ENCODE measurements around the gene PREX1. TPM values are rescaled to one million over a fixed set of nuclear protein-coding genes. Genes with fewer than 3 reads are reported as not detected.

Gene PREX1
- total RNA-seq, 1 donor: 57.4 TPM

DNA sequence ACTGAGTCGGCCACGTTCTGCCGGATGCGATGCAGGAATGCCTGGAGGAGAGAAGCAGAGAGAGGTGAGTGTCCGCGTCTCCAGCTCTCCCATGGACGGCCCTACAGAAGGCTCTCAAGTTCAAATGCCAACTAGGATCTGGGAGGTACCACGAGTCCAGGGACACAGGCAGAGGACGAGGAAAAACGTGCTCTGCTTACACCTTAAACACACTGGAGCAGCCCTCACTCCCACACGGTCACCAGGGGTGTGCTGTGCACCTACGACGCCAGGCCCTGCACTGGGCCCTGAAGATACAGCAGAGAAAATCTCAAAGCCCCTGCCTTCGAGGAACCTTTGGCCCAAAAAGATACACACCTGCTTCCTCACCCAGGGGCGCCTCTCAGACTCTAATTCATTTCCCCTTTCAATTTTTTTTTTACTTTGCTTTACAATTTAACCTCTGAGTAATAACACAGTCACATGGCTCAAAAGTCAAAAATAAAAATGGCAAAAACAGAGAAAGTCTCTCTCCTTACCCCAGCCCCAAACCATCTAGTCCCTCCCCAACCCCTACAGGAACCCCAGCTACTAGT is 79.9 kb downstream of the PREX1 start:
- no peak for TF ChIP-seq CTCF (IDR thresholded peaks at IDR 0.05; ENCODE audit: insufficient read depth, low read depth, low read length)
- DNase-seq (ENCODE audit: low read depth): no peak
- no peak overlapping the region for H3K4me3 ChIP-seq (ENCODE audit: low read depth, low read length)

GRCh38 chr20:48745330-48745729 is 82.5 kb downstream of the PREX1 start:
- no peak for TF ChIP-seq CTCF (IDR thresholded peaks at IDR 0.05; ENCODE audit: insufficient read depth, low read depth, low read length)
- H3K4me3 ChIP-seq (ENCODE audit: low read depth, low read length): no peak overlapping the region
- peak; percentile 11 for DNase-seq (ENCODE audit: low read depth)

DNA sequence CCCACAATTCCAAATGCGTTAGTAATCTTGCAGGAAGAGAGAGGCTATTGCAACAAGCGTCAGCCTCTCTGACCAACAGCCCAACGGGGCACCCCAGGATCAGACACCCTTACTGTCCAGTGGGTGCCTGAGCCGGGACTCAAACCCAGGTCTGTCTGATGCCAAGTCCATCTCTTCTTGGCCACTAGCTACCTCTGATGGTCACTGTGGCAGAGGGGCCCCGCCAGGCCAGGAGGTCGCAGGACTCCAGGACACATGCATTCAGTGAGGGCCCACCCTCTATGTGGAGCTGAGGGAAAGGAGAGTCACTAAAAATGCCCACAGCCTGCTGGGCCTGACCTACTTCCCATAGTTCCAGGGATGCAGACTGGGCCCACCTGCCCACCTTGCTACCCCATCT is 83.3 kb downstream of the PREX1 start:
- no peak for DNase-seq (ENCODE audit: low read depth)
- H3K4me3 ChIP-seq (ENCODE audit: low read depth, low read length): no peak overlapping the region
- no peak for TF ChIP-seq CTCF (IDR thresholded peaks at IDR 0.05; ENCODE audit: insufficient read depth, low read depth, low read length)

- TF ChIP-seq CTCF (IDR thresholded peaks at IDR 0.05; ENCODE audit: insufficient read depth, low read depth, low read length): no peak
- no peak overlapping the region for H3K4me3 ChIP-seq (ENCODE audit: low read depth, low read length)
- no peak for DNase-seq (ENCODE audit: low read depth)
Measured at GRCh38 chr20:48743807-48744206, 84.0 kb downstream of the PREX1 start.

GRCh38 chr20:48742912-48743680 is 84.7 kb downstream of the PREX1 start:
- H3K4me3 ChIP-seq (ENCODE audit: low read depth, low read length): no peak overlapping the region
- TF ChIP-seq CTCF (IDR thresholded peaks at IDR 0.05; ENCODE audit: insufficient read depth, low read depth, low read length): no peak
- no peak for DNase-seq (ENCODE audit: low read depth)

DNA sequence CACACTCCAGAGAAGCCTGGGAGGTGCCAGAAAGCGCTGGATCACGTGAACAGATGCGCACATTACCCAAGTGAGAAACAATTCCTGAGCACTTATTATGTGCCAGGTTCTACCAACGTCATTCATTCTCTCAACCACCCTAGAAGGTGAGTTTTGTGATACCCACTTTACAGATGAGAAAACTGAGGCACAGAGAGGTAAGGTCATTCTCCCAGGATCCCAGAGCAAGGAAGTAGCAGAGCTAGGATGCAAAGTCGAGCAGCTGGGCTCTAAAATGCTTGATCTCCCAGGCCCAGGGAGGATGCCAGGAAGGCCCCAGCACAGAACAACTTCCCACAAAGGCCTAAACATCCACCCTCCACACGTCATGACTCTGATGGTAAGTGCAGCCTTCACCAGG is 85.6 kb downstream of the PREX1 start:
- no peak for DNase-seq (ENCODE audit: low read depth)
- TF ChIP-seq CTCF (IDR thresholded peaks at IDR 0.05; ENCODE audit: insufficient read depth, low read depth, low read length): no peak
- H3K4me3 ChIP-seq (ENCODE audit: low read depth, low read length): no peak overlapping the region
